ENCODE results near the gene CPNE7. TPM values are rescaled to one million over a fixed set of nuclear protein-coding genes. Genes with fewer than 3 reads are reported as not detected.
A peak's percentile ranks its signal among the peaks of the same experiment; 100 is the strongest.

Gene CPNE7
- total and polyA plus RNA-seq, 2 of the 13 experiments (the other 11 are each of a cell fraction or from before 2014, with no cell fraction given), result 0.59 TPM; not detected in 1

DNA sequence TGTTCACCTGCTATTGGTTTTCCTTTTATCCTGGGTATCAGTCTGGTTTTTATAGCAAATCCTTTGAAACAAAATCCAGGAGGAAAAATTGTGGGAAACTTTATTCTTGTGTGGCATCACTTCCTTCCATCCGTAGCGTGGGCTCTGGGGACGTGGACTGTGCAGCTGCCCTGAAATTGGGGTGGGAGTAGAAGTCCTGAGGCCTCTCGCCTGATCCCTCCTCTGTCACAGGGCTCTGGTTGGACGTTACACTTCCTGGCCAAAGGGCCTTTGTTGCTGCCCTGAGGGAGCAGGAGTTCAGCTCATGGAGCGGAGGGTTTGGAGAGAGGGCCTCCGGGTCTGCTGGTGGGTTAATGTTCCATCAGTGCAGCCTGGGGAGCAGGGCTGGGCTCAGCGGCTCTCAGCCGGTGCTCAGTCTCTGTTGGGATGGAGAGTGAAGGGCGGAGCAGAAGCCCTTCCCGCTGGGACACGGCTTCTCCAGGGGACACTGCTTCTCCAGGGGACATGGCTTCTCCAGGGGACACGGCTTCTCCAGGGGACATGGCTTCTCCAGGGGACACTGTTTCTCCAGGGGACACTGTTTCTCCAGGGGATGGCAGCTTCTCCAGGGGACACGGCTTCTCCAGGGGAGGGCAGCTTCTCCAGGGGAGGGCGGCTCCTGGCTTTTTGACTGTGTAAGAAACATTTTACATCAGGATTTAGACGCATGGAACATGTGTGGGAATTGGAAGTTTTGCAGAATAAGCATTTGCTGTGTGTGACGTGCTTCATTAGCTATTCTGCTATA, 30.3 kb upstream of the CPNE7 start:
- ChIA-PET POLR2A (interaction anchor here (0.8 to 1.7 kb wide), 10 partner anchors 12 to 56 kb away, joined by 3 to 18 read pairs (median 6); partner anchors contain the start of gene SPG7), CTCF (ENCODE audit: low intra/inter-chr PET ratio, low total read pairs) (no interaction called here)
- Histone ChIP-seq H3K9me3 (ENCODE audit: low read length) (no peaks in the 10 kb centered on the region), H3K27ac (ENCODE audit: extremely low read length, insufficient read depth, low read length) (peak overlapping the region; percentile 87), H3K4me3 (replicated peaks in 1 of 3; ENCODE audit: insufficient read depth in 1 of 3, low read depth in 2 of 3, low read length in 3 of 3) (peak overlapping the region; percentile 38 to 72 (median 41)), H3K27me3 (ENCODE audit: control insufficient read depth in 1 of 2, insufficient read depth in 2 of 2, low read length in 2 of 2) (no peaks in the 10 kb centered on the region), H3K9ac (ENCODE audit: insufficient read depth, low read depth, low read length) (peak overlapping the region; percentile 49), H4K20me1 (ENCODE audit: insufficient read depth, low read length) (peaks cover 5% of the 10 kb centered on the region; the same call in 1 of the 2 replicates), H3K4me1 (ENCODE audit: insufficient read depth, low read length) (peaks cover 35% of the 10 kb centered on the region), H2AFZ (ENCODE audit: low read length) (no peak overlapping the region), H3K36me3 (replicated peaks in 1 of 2; ENCODE audit: control insufficient read depth in 1 of 2, insufficient read depth in 2 of 2, low read length in 2 of 2) (peaks cover 18 to 44% of the 10 kb centered on the region in 2 experiments; a peak in 4 of 5 replicates), H3K79me2 (ENCODE audit: insufficient read depth, low read length) (no peaks in the 10 kb centered on the region), H3K4me2 (ENCODE audit: low read depth, low read length) (peak overlapping the region; percentile 96)
- 6% methylated on average over 17 of the region's 17 CpGs for WGBS (ENCODE audit: low lambda C conversion rate)
- peak; percentile 98 for FAIRE-seq
- in situ Hi-C loops (cut with HindIII; ENCODE audit: extremely low pct_ligation_motif_present, low pct_unique_long_range_greater_than_20kb) (no loop called here), intact Hi-C loops (cut with micrococcal nuclease; ENCODE audit: unreplicated experiment) (no loop called here)
- peak; percentile 87 for DNase-seq (ENCODE audit: low spot score)
- ATAC-seq, result peak; percentile 94
- BruUV-seq (replicated peaks), result no TSS peak
- TF ChIP-seq ZNF546 (CRISPR knock-in tag; conservative IDR thresholded peaks at IDR 0.05) (peak; percentile 71; the same call in 1 of the 2 replicates), MAFF (IDR thresholded peaks at IDR 0.05; ENCODE audit: low read depth, low read length) (peak; percentile 58), ZNF326 (CRISPR knock-in tag; IDR thresholded peaks at IDR 0.05; ENCODE audit: borderline replicate concordance) (no peak), CREM (IDR thresholded peaks at IDR 0.05) (peak; percentile 43; the same call in 1 of the 2 replicates), CREM (CRISPR knock-in tag; IDR thresholded peaks at IDR 0.05) (no peak), ZNF577 (CRISPR knock-in tag; IDR thresholded peaks at IDR 0.05; ENCODE audit: borderline replicate concordance, low read depth) (no peak), ZNF33B (CRISPR knock-in tag; IDR thresholded peaks at IDR 0.05) (0 out of 2 replicates have a peak, but pooled peaks have one; percentile 26), TARDBP (CRISPR knock-in tag; IDR thresholded peaks at IDR 0.05) (peak; percentile 68; the same call in 1 of the 2 replicates), POLR2G (IDR thresholded peaks at IDR 0.05; ENCODE audit: low read depth, low read length) (peak; percentile 46; the same call in 1 of the 2 replicates), ZNF230 (CRISPR knock-in tag; IDR thresholded peaks at IDR 0.05) (0 out of 2 replicates have a peak, but pooled peaks have one; percentile 14), KDM5B (CRISPR knock-in tag; IDR thresholded peaks at IDR 0.05; ENCODE audit: borderline replicate concordance) (peak; percentile 20; the same call in 1 of the 2 replicates), MAF1 (CRISPR knock-in tag; IDR thresholded peaks at IDR 0.05; ENCODE audit: borderline replicate concordance) (no peak), HNRNPL (IDR thresholded peaks at IDR 0.05; ENCODE audit: low read depth, low read length) (no peak), KAT8 (CRISPR knock-in tag; IDR thresholded peaks at IDR 0.05) (peak; percentile 61), ZNF720 (CRISPR knock-in tag; IDR thresholded peaks at IDR 0.05) (no peak), ZNF891 (CRISPR knock-in tag; IDR thresholded peaks at IDR 0.05) (peak; percentile 86; the same call in 1 of the 2 replicates), CCAR2 (optimal IDR thresholded peaks at IDR 0.05; ENCODE audit: low read depth, low read length) (no peak)
- TF ChIP-seq, protein P1, sequence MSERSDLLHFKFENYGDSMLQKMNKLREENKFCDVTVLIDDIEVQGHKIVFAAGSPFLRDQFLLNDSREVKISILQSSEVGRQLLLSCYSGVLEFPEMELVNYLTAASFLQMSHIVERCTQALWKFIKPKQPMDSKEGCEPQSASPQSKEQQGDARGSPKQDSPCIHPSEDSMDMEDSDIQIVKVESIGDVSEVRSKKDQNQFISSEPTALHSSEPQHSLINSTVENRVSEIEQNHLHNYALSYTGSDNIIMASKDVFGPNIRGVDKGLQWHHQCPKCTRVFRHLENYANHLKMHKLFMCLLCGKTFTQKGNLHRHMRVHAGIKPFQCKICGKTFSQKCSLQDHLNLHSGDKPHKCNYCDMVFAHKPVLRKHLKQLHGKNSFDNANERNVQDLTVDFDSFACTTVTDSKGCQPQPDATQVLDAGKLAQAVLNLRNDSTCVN (CRISPR knock-in tag; IDR thresholded peaks at IDR 0.05; ENCODE audit: borderline replicate concordance), result peak; percentile 41; the same call in 1 of the 2 replicates

Data from HepG2 (cell line).